ENCODE measurements around the gene SYNE2. TPM values are rescaled to one million over a fixed set of nuclear protein-coding genes. Genes with fewer than 3 reads are reported as not detected.
A peak's percentile ranks its signal among the peaks of the same experiment; 100 is the strongest.

SYNE2 gene
- total and polyA plus RNA-seq, 10 of the 15 experiments (the other 5 are each of a cell fraction or from before 2014, with no cell fraction given) = 2.1 to 52.7 (median 38.1) TPM

DNA sequence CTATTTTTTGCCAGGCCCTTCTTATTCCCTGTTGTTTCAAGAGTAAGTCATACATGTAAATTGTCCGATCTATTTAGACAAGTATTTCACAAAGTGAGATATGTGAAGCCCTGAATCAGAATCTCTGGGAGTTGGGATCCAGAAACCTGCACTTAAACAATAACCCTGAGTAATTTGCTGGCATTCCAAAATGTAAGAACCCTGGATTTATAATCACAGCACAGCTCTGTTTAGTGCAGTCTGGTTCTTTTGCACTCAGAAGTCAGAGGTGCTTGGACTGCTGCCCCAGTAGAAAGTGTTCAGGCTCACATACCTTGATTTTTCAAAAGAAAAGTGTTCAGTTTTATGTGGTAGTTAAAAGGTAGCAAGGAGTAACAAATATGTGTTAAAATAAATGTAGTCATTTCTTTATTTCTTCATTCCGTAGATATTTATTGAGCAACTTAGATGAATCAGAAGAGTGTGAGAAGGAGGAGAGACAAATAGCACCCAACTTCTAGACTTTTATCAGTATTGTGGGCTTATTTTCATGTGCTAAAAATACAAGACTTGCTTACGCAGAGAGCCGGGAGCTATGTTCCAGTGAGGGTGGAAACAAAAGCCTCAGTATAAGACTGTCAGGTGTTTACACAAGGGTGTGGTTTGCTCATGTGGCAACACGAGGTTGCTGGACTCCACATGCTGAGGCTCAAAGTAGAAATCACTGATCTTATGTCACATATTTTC, 70.1 kb downstream of the SYNE2 start:
- FAIRE-seq (no peak), DNase-seq (ENCODE audit: low read depth, low spot score) (no peak), ATAC-seq (peak; percentile 61)
- H3K27me3 ChIP-seq (replicated peaks in 1 of 2; ENCODE audit: control insufficient read depth in 2 of 2, insufficient read depth in 2 of 2, low read length in 1 of 2) = no peaks in the 10 kb centered on the region
- intact Hi-C loops (cut with micrococcal nuclease; ENCODE audit: unreplicated experiment) = no loop called here
- H2AFZ ChIP-seq (ENCODE audit: control insufficient read depth, low read depth, low read length) = no peak overlapping the region
- BruUV-seq (replicated peaks) = no TSS peak
- H3K4me3 ChIP-seq = no peak overlapping the region
- no peak overlapping the region for H3K4me2 ChIP-seq (ENCODE audit: control insufficient read depth, insufficient read depth)
- in situ Hi-C loops (cut with MboI) = no loop called here
- WGBS (ENCODE audit: insufficient coverage, insufficient replicate concordance, low lambda C conversion rate, missing lambda C conversion rate) = 66% methylated on average over 5 of the region's 5 CpGs
- H3K9ac ChIP-seq (ENCODE audit: control insufficient read depth, insufficient read depth, low read length) = no peak overlapping the region
- ChIA-PET SMC1A (ENCODE audit: uncharacterized antibody, unreplicated experiment) (interaction anchor here (0.6 to 2.2 kb wide), 6 partner anchors 10 to 63 kb away, joined by 3 to 13 read pairs (median 4); no protein-coding TSS in a partner anchor), CTCF (interaction anchor here (0.6 to 1.9 kb wide), 4 partner anchors 14 to 311 kb away, joined by 3 to 9 read pairs (median 4); no protein-coding TSS in a partner anchor), POLR2A (no interaction called here), RAD21 (ENCODE audit: unreplicated experiment) (interaction anchor here (0.9 to 1.3 kb wide), 2 partner anchors 10 to 62 kb away, joined by 3 read pairs; no protein-coding TSS in a partner anchor)
- H3K4me1 ChIP-seq (ENCODE audit: control insufficient read depth, insufficient read depth, low read length) = no peaks in the 10 kb centered on the region
- no peaks in the 10 kb centered on the region for H4K20me1 ChIP-seq (ENCODE audit: control insufficient read depth, insufficient read depth)
- H3K27ac ChIP-seq (ENCODE audit: control insufficient read depth, insufficient read depth) = no peak overlapping the region
- no peaks in the 10 kb centered on the region; the same call in none of the 2 replicates for H3K79me2 ChIP-seq (ENCODE audit: control insufficient read depth, insufficient read depth, low read length)
- H3K9me3 ChIP-seq (replicated peaks; ENCODE audit: control insufficient read depth, insufficient read depth, low read length) = no peaks in the 10 kb centered on the region; the same call in none of the 3 replicates
- peaks cover 0 to 2% of the 10 kb centered on the region in 2 experiments; a peak in 2 of 4 replicates for H3K36me3 ChIP-seq (ENCODE audit: control insufficient read depth in 2 of 2, insufficient read depth in 2 of 2, low read length in 1 of 2)
- TF ChIP-seq, protein P1, sequence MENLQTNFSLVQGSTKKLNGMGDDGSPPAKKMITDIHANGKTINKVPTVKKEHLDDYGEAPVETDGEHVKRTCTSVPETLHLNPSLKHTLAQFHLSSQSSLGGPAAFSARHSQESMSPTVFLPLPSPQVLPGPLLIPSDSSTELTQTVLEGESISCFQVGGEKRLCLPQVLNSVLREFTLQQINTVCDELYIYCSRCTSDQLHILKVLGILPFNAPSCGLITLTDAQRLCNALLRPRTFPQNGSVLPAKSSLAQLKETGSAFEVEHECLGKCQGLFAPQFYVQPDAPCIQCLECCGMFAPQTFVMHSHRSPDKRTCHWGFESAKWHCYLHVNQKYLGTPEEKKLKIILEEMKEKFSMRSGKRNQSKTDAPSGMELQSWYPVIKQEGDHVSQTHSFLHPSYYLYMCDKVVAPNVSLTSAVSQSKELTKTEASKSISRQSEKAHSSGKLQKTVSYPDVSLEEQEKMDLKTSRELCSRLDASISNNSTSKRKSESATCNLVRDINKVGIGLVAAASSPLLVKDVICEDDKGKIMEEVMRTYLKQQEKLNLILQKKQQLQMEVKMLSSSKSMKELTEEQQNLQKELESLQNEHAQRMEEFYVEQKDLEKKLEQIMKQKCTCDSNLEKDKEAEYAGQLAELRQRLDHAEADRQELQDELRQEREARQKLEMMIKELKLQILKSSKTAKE (IDR thresholded peaks at IDR 0.05; ENCODE audit: low read depth, poor library complexity, severe bottlenecking) = no peak
- TF ChIP-seq FOS (IDR thresholded peaks at IDR 0.05; ENCODE audit: borderline replicate concordance, extremely low read depth, insufficient read length) (no peak), IKZF2 (IDR thresholded peaks at IDR 0.05) (no peak), HCFC1 (IDR thresholded peaks at IDR 0.05; ENCODE audit: low read length) (no peak), MTA3 (IDR thresholded peaks at IDR 0.05; ENCODE audit: borderline replicate concordance, low read length) (no peak), CHD1 (IDR thresholded peaks at IDR 0.05; ENCODE audit: low read depth, low read length) (no peak), POLR2AphosphoS5 (IDR thresholded peaks at IDR 0.05; ENCODE audit: low read length) (no peak), ZNF384 (IDR thresholded peaks at IDR 0.05; ENCODE audit: borderline replicate concordance, low read depth, low read length) (no peak)
- TF ChIP-seq, protein P2, sequence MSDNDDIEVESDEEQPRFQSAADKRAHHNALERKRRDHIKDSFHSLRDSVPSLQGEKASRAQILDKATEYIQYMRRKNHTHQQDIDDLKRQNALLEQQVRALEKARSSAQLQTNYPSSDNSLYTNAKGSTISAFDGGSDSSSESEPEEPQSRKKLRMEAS (IDR thresholded peaks at IDR 0.05; ENCODE audit: low read depth, low read length) = no peak
- TF ChIP-seq, protein P3, sequence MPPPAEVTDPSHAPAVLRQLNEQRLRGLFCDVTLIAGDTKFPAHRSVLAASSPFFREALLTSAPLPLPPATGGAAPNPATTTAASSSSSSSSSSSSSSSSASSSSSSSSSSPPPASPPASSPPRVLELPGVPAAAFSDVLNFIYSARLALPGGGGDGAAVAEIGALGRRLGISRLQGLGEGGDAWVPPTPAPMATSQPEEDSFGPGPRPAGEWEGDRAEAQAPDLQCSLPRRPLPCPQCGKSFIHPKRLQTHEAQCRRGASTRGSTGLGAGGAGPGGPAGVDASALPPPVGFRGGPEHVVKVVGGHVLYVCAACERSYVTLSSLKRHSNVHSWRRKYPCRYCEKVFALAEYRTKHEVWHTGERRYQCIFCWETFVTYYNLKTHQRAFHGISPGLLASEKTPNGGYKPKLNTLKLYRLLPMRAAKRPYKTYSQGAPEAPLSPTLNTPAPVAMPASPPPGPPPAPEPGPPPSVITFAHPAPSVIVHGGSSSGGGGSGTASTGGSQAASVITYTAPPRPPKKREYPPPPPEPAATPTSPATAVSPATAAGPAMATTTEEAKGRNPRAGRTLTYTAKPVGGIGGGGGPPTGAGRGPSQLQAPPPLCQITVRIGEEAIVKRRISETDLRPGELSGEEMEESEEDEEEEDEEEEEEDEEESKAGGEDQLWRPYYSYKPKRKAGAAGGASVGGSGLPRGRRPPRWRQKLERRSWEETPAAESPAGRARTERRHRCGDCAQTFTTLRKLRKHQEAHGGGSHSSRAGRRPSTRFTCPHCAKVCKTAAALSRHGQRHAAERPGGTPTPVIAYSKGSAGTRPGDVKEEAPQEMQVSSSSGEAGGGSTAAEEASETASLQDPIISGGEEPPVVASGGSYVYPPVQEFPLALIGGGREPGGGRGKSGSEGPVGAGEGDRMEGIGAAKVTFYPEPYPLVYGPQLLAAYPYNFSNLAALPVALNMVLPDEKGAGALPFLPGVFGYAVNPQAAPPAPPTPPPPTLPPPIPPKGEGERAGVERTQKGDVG (CRISPR knock-in tag; IDR thresholded peaks at IDR 0.05) = no peak
- TF ChIP-seq, protein P4, sequence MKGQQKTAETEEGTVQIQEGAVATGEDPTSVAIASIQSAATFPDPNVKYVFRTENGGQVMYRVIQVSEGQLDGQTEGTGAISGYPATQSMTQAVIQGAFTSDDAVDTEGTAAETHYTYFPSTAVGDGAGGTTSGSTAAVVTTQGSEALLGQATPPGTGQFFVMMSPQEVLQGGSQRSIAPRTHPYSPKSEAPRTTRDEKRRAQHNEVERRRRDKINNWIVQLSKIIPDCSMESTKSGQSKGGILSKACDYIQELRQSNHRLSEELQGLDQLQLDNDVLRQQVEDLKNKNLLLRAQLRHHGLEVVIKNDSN (IDR thresholded peaks at IDR 0.05; ENCODE audit: borderline replicate concordance, extremely low read length, insufficient read depth, low read depth, low read length) = no peak
- TF ChIP-seq, protein P5, sequence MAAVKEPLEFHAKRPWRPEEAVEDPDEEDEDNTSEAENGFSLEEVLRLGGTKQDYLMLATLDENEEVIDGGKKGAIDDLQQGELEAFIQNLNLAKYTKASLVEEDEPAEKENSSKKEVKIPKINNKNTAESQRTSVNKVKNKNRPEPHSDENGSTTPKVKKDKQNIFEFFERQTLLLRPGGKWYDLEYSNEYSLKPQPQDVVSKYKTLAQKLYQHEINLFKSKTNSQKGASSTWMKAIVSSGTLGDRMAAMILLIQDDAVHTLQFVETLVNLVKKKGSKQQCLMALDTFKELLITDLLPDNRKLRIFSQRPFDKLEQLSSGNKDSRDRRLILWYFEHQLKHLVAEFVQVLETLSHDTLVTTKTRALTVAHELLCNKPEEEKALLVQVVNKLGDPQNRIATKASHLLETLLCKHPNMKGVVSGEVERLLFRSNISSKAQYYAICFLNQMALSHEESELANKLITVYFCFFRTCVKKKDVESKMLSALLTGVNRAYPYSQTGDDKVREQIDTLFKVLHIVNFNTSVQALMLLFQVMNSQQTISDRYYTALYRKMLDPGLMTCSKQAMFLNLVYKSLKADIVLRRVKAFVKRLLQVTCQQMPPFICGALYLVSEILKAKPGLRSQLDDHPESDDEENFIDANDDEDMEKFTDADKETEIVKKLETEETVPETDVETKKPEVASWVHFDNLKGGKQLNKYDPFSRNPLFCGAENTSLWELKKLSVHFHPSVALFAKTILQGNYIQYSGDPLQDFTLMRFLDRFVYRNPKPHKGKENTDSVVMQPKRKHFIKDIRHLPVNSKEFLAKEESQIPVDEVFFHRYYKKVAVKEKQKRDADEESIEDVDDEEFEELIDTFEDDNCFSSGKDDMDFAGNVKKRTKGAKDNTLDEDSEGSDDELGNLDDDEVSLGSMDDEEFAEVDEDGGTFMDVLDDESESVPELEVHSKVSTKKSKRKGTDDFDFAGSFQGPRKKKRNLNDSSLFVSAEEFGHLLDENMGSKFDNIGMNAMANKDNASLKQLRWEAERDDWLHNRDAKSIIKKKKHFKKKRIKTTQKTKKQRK (IDR thresholded peaks at IDR 0.05; ENCODE audit: low read depth, low read length) = no peak
